Tibial artery (tissue), 4 donors: ENCODE measurements around the gene RC3H2.

Experiments
- DNase-seq, 2 donors: peaks; one replicate each; pipeline ENCODE4 v3.0.0-alpha.2; 2019
- H3K27ac ChIP-seq, 2 donors: fragments of 200-600 bp; sonication (generic) in 1 of 2; 1 replicate in 1 of 2; 2 replicates in 1 of 2; pipeline ENCODE4 v1.5.1; 2018 to 2019; ENCODE audit warnings: mild to moderate bottlenecking in 1 of 2
- H3K27me3 ChIP-seq, 2 donors: fragments of 200-600 bp; sonication (generic) in 1 of 2; one replicate each; pipeline versions ENCODE4 v1.5.1 to v1.6.0; 2016 to 2019
- H3K36me3 ChIP-seq, 3 donors: fragments of 200-600 bp; sonication (generic) in 2 of 3; one replicate each; pipeline ENCODE4 v1.5.1; 2016 to 2019; ENCODE audit warnings: mild to moderate bottlenecking in 2 of 3
- H3K4me1 ChIP-seq, 4 donors: fragments of 200-600 bp; sonication (generic) in 2 of 4; 1 replicate in 3 of 4; 2 replicates in 1 of 4; pipeline ENCODE4 v1.5.1; 2016 to 2019
- H3K4me3 ChIP-seq, 2 donors: fragments of 200-600 bp; sonication (generic) in 1 of 2; 1 replicate in 1 of 2; 2 replicates in 1 of 2; pipeline ENCODE4 v1.5.1; 2018 to 2019; ENCODE audit warnings: mild to moderate bottlenecking in 2 of 2
- H3K9me3 ChIP-seq, 3 donors: fragments of 200-600 bp; sonication (generic) in 1 of 3; one replicate each; pipeline ENCODE4 v1.5.1; 2016 to 2019
- intact Hi-C: fragments of 100-400 bp; cut with DNase I; formaldehyde crosslinking; loops from one replicate; pipeline ENCODE4 v1.15.0; 2023; ENCODE audit warnings: low total_unique reads
- TF ChIP-seq, protein P1 (sequence below), 2 experiments: fragments of 200-600 bp in 1 of 2; fragments of 450-650 bp in 1 of 2; IDR thresholded peaks; one replicate each; pipeline ENCODE4 v1.5.1; 2017 to 2019; ENCODE audit warnings: antibody characterized with exemption in 2 of 2, mild to moderate bottlenecking in 1 of 2, moderate library complexity in 1 of 2

RC3H2 gene

GRCh38 chr9:122940749-122941581 is 35.8 kb upstream of the RC3H2 start, which contains the start of gene RABGAP1:
Gene RABGAP1, plus strand, starts transcription at chr9:122941020. Its CDS starts 16,040 bp downstream, at chr9:122957060.
- Histone ChIP-seq H3K4me1 (peaks cover 0 to 39% (median 25%) of the 10 kb centered on the region in 4 donors), H3K27me3 (no peaks in the 10 kb centered on the region), H3K9me3 (no peaks in the 10 kb centered on the region), H3K4me3 (peak within 1 kb of the TSS; percentile 76 to 96), H3K36me3 (peaks cover 6 to 19% (median 7%) of the 10 kb centered on the region in 3 donors), H3K27ac (peak within 1 kb of the TSS; percentile 86 to 95)
- peak; percentile 99 for DNase-seq
- intact Hi-C loops: no loop called here
- TF ChIP-seq, protein P1, sequence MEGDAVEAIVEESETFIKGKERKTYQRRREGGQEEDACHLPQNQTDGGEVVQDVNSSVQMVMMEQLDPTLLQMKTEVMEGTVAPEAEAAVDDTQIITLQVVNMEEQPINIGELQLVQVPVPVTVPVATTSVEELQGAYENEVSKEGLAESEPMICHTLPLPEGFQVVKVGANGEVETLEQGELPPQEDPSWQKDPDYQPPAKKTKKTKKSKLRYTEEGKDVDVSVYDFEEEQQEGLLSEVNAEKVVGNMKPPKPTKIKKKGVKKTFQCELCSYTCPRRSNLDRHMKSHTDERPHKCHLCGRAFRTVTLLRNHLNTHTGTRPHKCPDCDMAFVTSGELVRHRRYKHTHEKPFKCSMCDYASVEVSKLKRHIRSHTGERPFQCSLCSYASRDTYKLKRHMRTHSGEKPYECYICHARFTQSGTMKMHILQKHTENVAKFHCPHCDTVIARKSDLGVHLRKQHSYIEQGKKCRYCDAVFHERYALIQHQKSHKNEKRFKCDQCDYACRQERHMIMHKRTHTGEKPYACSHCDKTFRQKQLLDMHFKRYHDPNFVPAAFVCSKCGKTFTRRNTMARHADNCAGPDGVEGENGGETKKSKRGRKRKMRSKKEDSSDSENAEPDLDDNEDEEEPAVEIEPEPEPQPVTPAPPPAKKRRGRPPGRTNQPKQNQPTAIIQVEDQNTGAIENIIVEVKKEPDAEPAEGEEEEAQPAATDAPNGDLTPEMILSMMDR (IDR thresholded peaks at IDR 0.05): no peak

GRCh38 chr9:122940454-122940748 is 35.2 kb upstream of the RC3H2 start:
- H3K27me3 ChIP-seq: no peaks in the 10 kb centered on the region
- no peak for DNase-seq
- H3K9me3 ChIP-seq: no peaks in the 10 kb centered on the region
- H3K36me3 ChIP-seq: peaks cover 6 to 19% (median 7%) of the 10 kb centered on the region in 3 donors
- intact Hi-C loops: no loop called here
- peak overlapping the region; percentile 86 to 95 for H3K27ac ChIP-seq
- H3K4me1 ChIP-seq: peaks cover 0 to 33% (median 24%) of the 10 kb centered on the region in 4 donors
- peak overlapping the region; percentile 76 to 96 for H3K4me3 ChIP-seq
- TF ChIP-seq, protein P1 (IDR thresholded peaks at IDR 0.05): no peak

DNA sequence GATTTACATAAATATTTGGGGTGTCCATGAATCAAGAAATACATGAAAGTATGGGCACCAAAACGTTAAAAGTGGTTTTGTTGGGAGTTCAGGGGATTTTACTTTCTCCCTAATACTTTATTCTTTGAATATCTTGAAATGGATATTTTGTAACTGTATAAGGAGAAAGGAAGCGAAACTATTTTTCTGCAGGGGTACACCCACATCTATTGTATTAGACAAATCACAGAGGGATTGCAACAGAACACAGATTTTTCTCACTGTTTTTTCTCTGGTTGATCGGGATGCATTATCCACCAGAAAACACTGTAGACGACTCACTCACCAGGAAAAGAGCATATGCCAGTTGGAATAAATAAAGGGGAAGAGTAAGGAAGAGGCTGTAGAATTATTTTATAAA is 34.4 kb upstream of the RC3H2 start:
- intact Hi-C loops: loop anchor here (10.0 kb wide), 1 partner anchor 55 kb away; no protein-coding TSS in a partner anchor
- H3K4me1 ChIP-seq: peaks cover 0 to 33% (median 17%) of the 10 kb centered on the region in 4 donors
- no peak for DNase-seq
- no peak overlapping the region for H3K27ac ChIP-seq
- no peaks in the 10 kb centered on the region for H3K27me3 ChIP-seq
- H3K36me3 ChIP-seq: peaks cover 4 to 23% (median 6%) of the 10 kb centered on the region in 3 donors
- TF ChIP-seq, protein P1 (IDR thresholded peaks at IDR 0.05): no peak
- H3K9me3 ChIP-seq: no peaks in the 10 kb centered on the region
- H3K4me3 ChIP-seq: no peak overlapping the region

GRCh38 chr9:122936883-122937282 is 31.7 kb upstream of the RC3H2 start:
- no peak for DNase-seq
- TF ChIP-seq, protein P1 (IDR thresholded peaks at IDR 0.05): no peak
- Histone ChIP-seq H3K36me3 (peaks cover 0 to 23% (median 6%) of the 10 kb centered on the region in 3 donors), H3K27me3 (no peaks in the 10 kb centered on the region), H3K4me3 (no peak overlapping the region), H3K27ac (no peak overlapping the region), H3K4me1 (peaks cover 0 to 27% (median 19%) of the 10 kb centered on the region in 4 donors), H3K9me3 (no peaks in the 10 kb centered on the region)
- intact Hi-C loops: loop anchor here (10.0 kb wide), 1 partner anchor 58 kb away; no protein-coding TSS in a partner anchor

DNA sequence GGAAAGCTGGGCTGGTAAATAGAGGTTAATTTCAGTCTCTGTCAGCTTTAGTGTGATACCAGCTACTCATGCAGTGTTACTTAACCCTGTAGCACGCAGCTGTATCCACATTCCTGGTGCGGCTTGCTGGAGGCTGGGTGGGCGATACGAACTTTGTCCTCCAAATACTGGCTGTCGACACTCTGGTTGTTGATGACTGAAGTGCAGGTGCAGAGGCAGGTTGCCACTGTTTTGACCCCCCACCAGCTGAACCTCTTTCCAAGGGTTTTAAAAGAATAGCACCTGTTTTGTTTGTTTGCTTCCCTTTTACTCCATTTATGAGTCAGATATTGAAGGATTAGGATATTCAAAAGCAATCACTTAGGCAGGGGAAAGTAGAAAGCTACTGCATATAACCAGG is 31.3 kb upstream of the RC3H2 start:
- Histone ChIP-seq H3K9me3 (no peaks in the 10 kb centered on the region), H3K27ac (no peak overlapping the region), H3K4me1 (peaks cover 0 to 24% (median 17%) of the 10 kb centered on the region in 4 donors), H3K27me3 (no peaks in the 10 kb centered on the region), H3K36me3 (peaks cover 0 to 23% (median 6%) of the 10 kb centered on the region in 3 donors), H3K4me3 (no peak overlapping the region)
- TF ChIP-seq, protein P1 (IDR thresholded peaks at IDR 0.05): no peak
- intact Hi-C loops: loop anchor here (10.0 kb wide), 1 partner anchor 58 kb away; no protein-coding TSS in a partner anchor
- DNase-seq: no peak
